IPS DF 19.7 (cell line): ENCODE results near the gene GNG7.
A peak's percentile ranks its signal among the peaks of the same experiment; 100 is the strongest.
"Not testable (repeated sequence)": the region's sequence is repeated elsewhere in the genome, so short reads cannot be mapped to it uniquely, and the experiment has no call there.

Source experiments
- DNase-seq: peaks from one replicate; pipeline ENCODE4 v3.0.0-alpha.2; 2013; ENCODE audit warnings: low read depth, low spot score

GNG7 gene

GRCh38 chr19:2551172-2551863 is 151.2 kb downstream of the GNG7 start:
- DNase-seq = no peak

GRCh38 chr19:2550431-2551171 is 151.9 kb downstream of the GNG7 start:
- no peak for DNase-seq

GRCh38 chr19:2549701-2550191 is 152.7 kb downstream of the GNG7 start:
- no peak for DNase-seq

GRCh38 chr19:2548966-2549365 is 153.5 kb downstream of the GNG7 start:
- no peak for DNase-seq

- no peak for DNase-seq
These were observed 154.8 kb downstream of the GNG7 start for GRCh38 chr19:2547721-2548120.

GRCh38 chr19:2547033-2547680 is 155.3 kb downstream of the GNG7 start:
- DNase-seq = no peak

GRCh38 chr19:2546128-2547032 is 156.1 kb downstream of the GNG7 start:
- no peak for DNase-seq

GRCh38 chr19:2545416-2546127 is 156.9 kb downstream of the GNG7 start:
- DNase-seq = not testable (repeated sequence)

- DNase-seq = no peak
These were observed 157.7 kb downstream of the GNG7 start for GRCh38 chr19:2544576-2545415.

GRCh38 chr19:2543463-2544442 is 158.7 kb downstream of the GNG7 start:
- peak; percentile 87 for DNase-seq

- DNase-seq = not testable (repeated sequence)
These were observed 159.4 kb downstream of the GNG7 start for GRCh38 chr19:2543072-2543462.

GRCh38 chr19:2542341-2543069 is 160.0 kb downstream of the GNG7 start:
- DNase-seq = no peak

- DNase-seq = peak; percentile 93
These were observed 161.6 kb downstream of the GNG7 start for GRCh38 chr19:2540646-2541454.

- DNase-seq = no peak
These were observed 162.2 kb downstream of the GNG7 start for GRCh38 chr19:2540251-2540645.

- DNase-seq = no peak
These were observed 164.3 kb downstream of the GNG7 start for GRCh38 chr19:2538096-2538757.

GRCh38 chr19:2537584-2537983 is 164.9 kb downstream of the GNG7 start:
- DNase-seq = not testable (repeated sequence)

GRCh38 chr19:2536461-2536860 is 166.0 kb downstream of the GNG7 start:
- DNase-seq = no peak
